ENCODE results near the gene IGSF3. TPM values are rescaled to one million over a fixed set of nuclear protein-coding genes. Genes with fewer than 3 reads are reported as not detected.
"Not testable (repeated sequence)": the region's sequence is repeated elsewhere in the genome, so short reads cannot be mapped to it uniquely, and the experiment has no call there.

The IGSF3 gene
- total and polyA plus RNA-seq, 2 experiments from 2014 or later = 29.0 to 130 TPM

DNA sequence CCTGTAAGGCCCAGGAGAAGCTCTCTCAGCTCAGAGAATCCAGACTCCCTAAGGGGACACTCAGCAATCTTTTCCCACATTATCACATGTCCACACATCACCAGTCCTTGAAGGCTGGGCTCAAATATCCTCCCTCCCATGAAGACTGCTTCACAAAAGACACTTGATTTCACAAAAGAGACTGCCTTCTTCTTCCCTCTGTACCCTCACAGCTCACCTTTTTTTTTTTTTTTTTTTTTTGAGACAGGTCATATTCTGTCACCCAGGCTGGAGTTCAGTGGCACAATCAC, 98.2 kb downstream of the IGSF3 start:
- TF ChIP-seq CTCF (IDR thresholded peaks at IDR 0.05; ENCODE audit: low read depth, low read length) = no peak
- peaks cover 24% of the 10 kb centered on the region for H3K4me1 ChIP-seq (ENCODE audit: low read depth)
- H3K27ac ChIP-seq = no peak overlapping the region
- no peaks in the 10 kb centered on the region for H3K9me3 ChIP-seq (ENCODE audit: low read depth)
- no peaks in the 10 kb centered on the region for H3K27me3 ChIP-seq
- no peaks in the 10 kb centered on the region for H3K36me3 ChIP-seq
- DNase-seq (ENCODE audit: low read depth in 1 of 2, low spot score in 1 of 2) = no peak
- no peak overlapping the region for H3K4me3 ChIP-seq

- H3K9me3 ChIP-seq (ENCODE audit: low read depth) = no peaks in the 10 kb centered on the region
- DNase-seq (ENCODE audit: low read depth in 1 of 2, low spot score in 1 of 2) = no peak
- no peak for TF ChIP-seq CTCF (IDR thresholded peaks at IDR 0.05; ENCODE audit: low read depth, low read length)
- peaks cover 24% of the 10 kb centered on the region for H3K4me1 ChIP-seq (ENCODE audit: low read depth)
- H3K4me3 ChIP-seq = no peak overlapping the region
- no peaks in the 10 kb centered on the region for H3K27me3 ChIP-seq
- no peaks in the 10 kb centered on the region for H3K36me3 ChIP-seq
- H3K27ac ChIP-seq = no peak overlapping the region
Observed at GRCh38 chr1:116568662-116569380, 98.7 kb downstream of the IGSF3 start.

GRCh38 chr1:116567790-116568661, 99.5 kb downstream of the IGSF3 start:
- Histone ChIP-seq H3K27me3 (no peaks in the 10 kb centered on the region), H3K4me1 (ENCODE audit: low read depth) (peaks cover 19% of the 10 kb centered on the region), H3K4me3 (no peak overlapping the region), H3K36me3 (no peaks in the 10 kb centered on the region), H3K27ac (no peak overlapping the region), H3K9me3 (ENCODE audit: low read depth) (no peaks in the 10 kb centered on the region)
- TF ChIP-seq CTCF (IDR thresholded peaks at IDR 0.05; ENCODE audit: low read depth, low read length) = no peak
- no peak for DNase-seq (ENCODE audit: low read depth in 1 of 2, low spot score in 1 of 2)

GRCh38 chr1:116565222-116565621, 102.3 kb downstream of the IGSF3 start:
- H3K27me3 ChIP-seq = no peaks in the 10 kb centered on the region

DNA sequence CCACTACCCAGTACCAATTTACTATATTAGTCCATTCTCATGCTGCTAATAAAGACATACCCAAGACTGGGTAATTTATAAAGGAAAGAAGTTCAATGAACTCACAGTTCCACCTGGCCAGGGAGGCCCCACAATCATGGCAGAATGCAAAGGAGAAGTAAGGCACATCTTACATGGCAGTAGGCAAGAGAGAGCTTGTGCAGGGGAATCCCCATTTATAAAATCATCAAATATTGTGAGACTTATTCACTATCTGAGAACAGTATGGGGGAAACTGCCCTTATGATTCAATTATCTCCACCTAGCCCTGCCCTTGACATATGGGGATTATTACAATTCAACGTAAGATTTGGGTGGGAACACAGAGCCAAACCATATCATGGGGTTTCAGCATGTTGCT, 103.1 kb downstream of the IGSF3 start:
- no peaks in the 10 kb centered on the region for H3K36me3 ChIP-seq
- no peaks in the 10 kb centered on the region for H3K27me3 ChIP-seq
- no peak for TF ChIP-seq CTCF (IDR thresholded peaks at IDR 0.05; ENCODE audit: low read depth, low read length)
- no peak overlapping the region for H3K27ac ChIP-seq
- no peak overlapping the region for H3K4me3 ChIP-seq
- no peaks in the 10 kb centered on the region for H3K9me3 ChIP-seq (ENCODE audit: low read depth)
- DNase-seq (ENCODE audit: low read depth in 1 of 2, low spot score in 1 of 2) = no peak
- no peaks in the 10 kb centered on the region for H3K4me1 ChIP-seq (ENCODE audit: low read depth)

More at GRCh38 chr1:116565222-116565621, 102.3 kb downstream of the IGSF3 start:
- TF ChIP-seq CTCF (IDR thresholded peaks at IDR 0.05; ENCODE audit: low read depth, low read length) = no peak
- H3K36me3 ChIP-seq = no peaks in the 10 kb centered on the region
- no peak overlapping the region for H3K4me3 ChIP-seq
- no peak overlapping the region for H3K27ac ChIP-seq
- H3K4me1 ChIP-seq (ENCODE audit: low read depth) = no peaks in the 10 kb centered on the region
- DNase-seq (ENCODE audit: low read depth in 1 of 2, low spot score in 1 of 2) = no peak
- H3K9me3 ChIP-seq (ENCODE audit: low read depth) = no peaks in the 10 kb centered on the region

DNA sequence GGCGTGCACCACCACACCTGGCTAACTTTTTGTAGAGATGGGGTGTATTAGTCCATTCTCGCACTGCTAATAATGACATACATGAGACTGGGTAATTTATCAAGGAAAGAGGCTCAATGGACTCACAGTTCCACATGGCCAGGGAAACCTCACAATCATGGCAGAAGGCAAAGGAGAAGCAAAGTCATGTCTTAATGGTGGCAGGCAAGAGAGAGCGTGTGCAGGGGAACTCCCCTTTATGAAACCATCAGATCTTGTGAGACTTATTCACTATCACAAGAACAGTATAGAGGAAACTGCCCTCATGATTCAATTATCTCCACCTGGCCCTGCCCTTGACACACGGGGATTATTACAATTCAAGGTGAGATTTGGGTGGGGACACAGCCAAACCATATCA, 105.1 kb downstream of the IGSF3 start:
- H3K36me3 ChIP-seq; DNase-seq (ENCODE audit: low read depth in 1 of 2, low spot score in 1 of 2); H3K9me3 ChIP-seq (ENCODE audit: low read depth); H3K4me1 ChIP-seq (ENCODE audit: low read depth); H3K4me3 ChIP-seq; H3K27me3 ChIP-seq; H3K27ac ChIP-seq: not testable (repeated sequence)

All from cardiac muscle cell (in vitro differentiated cells and primary cell).